GM15510 (cell line): Measurements from ENCODE around the gene USP36.

Experiments
- POLR2A ChIP-seq: IDR thresholded peaks from 3 replicates; pipeline ENCODE4 v1.6.1; 2011; ENCODE audit warnings: borderline replicate concordance; ENCODE audit not compliant: insufficient read length; ENCODE audit errors: extremely low read depth

The USP36 gene

GRCh38 chr17:78849026-78849425, 8.4 kb upstream of the USP36 start:
- TF ChIP-seq POLR2A, result no peak

GRCh38 chr17:78847052-78847451, 6.4 kb upstream of the USP36 start:
- no peak for TF ChIP-seq POLR2A

- no peak for TF ChIP-seq POLR2A
Measured at GRCh38 chr17:78844301-78845005, 3.8 kb upstream of the USP36 start.

GRCh38 chr17:78842881-78843565, 2.4 kb upstream of the USP36 start:
- TF ChIP-seq POLR2A, result no peak

GRCh38 chr17:78840530-78840779, 159 bp downstream of the USP36 start:
- TF ChIP-seq POLR2A, result no peak

- no peak for TF ChIP-seq POLR2A
Measured at GRCh38 chr17:78839762-78840529, 668 bp downstream of the USP36 start.

- TF ChIP-seq POLR2A, result no peak
Measured at GRCh38 chr17:78839235-78839761, 1.3 kb downstream of the USP36 start.

GRCh38 chr17:78838574-78839005, 2.0 kb downstream of the USP36 start:
- TF ChIP-seq POLR2A, result no peak

- TF ChIP-seq POLR2A, result no peak
Measured at GRCh38 chr17:78836420-78837021, 4.1 kb downstream of the USP36 start.

GRCh38 chr17:78834571-78834970, 6.0 kb downstream of the USP36 start:
- no peak for TF ChIP-seq POLR2A

- TF ChIP-seq POLR2A, result no peak
Measured at GRCh38 chr17:78832541-78832810, 8.1 kb downstream of the USP36 start.

GRCh38 chr17:78831688-78832540, 8.7 kb downstream of the USP36 start:
- TF ChIP-seq POLR2A, result no peak

GRCh38 chr17:78829477-78829876, 11.1 kb downstream of the USP36 start:
- TF ChIP-seq POLR2A, result no peak

- no peak for TF ChIP-seq POLR2A
Measured at GRCh38 chr17:78828470-78829185, 12.0 kb downstream of the USP36 start.

GRCh38 chr17:78826836-78827509, 13.6 kb downstream of the USP36 start:
- TF ChIP-seq POLR2A, result no peak
